HAP-1 (cell line): ENCODE results near the gene SOWAHA.
"Not testable (repeated sequence)": the region's sequence is repeated elsewhere in the genome, so short reads cannot be mapped to it uniquely, and the experiment has no call there.

Experiments used
- DNase-seq, 2 experiments: peaks; one replicate each; pipeline ENCODE4 v3.0.0-alpha.2; 2016 to 2020; ENCODE audit warnings: low spot score in 2 of 2
- H3K27me3 ChIP-seq: fragments of 250-450 bp; sonication (Bioruptor Pico); 2 replicates; pipeline ENCODE4 v1.5.1; 2020; ENCODE audit warnings: low read depth, mild to moderate bottlenecking, moderate library complexity
- H3K36me3 ChIP-seq: fragments of 250-450 bp; sonication (Bioruptor Pico); replicated peaks from 2 replicates; pipeline ENCODE4 v1.5.1; 2020; ENCODE audit warnings: mild to moderate bottlenecking
- H3K4me1 ChIP-seq: fragments of 250-450 bp; sonication (Bioruptor Pico); 2 replicates; pipeline ENCODE4 v1.5.1; 2020; ENCODE audit warnings: mild to moderate bottlenecking
- H3K4me3 ChIP-seq: fragments of 250-450 bp; sonication (Bioruptor Pico); 2 replicates; pipeline ENCODE4 v1.5.1; 2020; ENCODE audit warnings: mild to moderate bottlenecking, moderate library complexity
- H3K9me3 ChIP-seq: fragments of 250-450 bp; sonication (Bioruptor Pico); 2 replicates; pipeline ENCODE4 v1.5.1; 2020; ENCODE audit warnings: mild to moderate bottlenecking, moderate library complexity
- in situ Hi-C: fragments of 300-500 bp; cut with MboI; formaldehyde crosslinking; loops from 3 replicates; pipeline ENCODE4 v1.14.3; 2020; ENCODE audit warnings: low sequenced_read_pairs, inconsistent platforms, mixed read lengths

The SOWAHA gene

DNA sequence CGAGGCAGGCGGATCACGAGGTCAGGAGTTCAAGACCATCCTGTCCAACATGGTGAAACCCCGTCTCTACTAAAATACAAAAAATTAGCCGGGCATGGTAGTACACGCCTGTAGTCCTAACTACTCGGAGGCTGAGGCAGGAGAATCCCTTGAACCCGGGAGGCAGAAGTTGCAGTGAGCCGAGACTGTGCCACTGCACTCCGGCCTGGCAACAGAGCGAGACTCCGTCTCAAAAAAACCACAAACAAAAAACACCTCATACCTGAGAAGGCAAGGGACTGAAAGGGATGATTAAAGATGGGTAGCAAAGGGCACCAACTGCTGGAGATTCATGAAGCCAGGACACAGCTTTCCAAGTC is 6.3 kb upstream of the SOWAHA start:
- in situ Hi-C loops, H3K4me1 ChIP-seq, H3K9me3 ChIP-seq, DNase-seq, H3K36me3 ChIP-seq, H3K27me3 ChIP-seq, H3K4me3 ChIP-seq: not testable (repeated sequence)

DNA sequence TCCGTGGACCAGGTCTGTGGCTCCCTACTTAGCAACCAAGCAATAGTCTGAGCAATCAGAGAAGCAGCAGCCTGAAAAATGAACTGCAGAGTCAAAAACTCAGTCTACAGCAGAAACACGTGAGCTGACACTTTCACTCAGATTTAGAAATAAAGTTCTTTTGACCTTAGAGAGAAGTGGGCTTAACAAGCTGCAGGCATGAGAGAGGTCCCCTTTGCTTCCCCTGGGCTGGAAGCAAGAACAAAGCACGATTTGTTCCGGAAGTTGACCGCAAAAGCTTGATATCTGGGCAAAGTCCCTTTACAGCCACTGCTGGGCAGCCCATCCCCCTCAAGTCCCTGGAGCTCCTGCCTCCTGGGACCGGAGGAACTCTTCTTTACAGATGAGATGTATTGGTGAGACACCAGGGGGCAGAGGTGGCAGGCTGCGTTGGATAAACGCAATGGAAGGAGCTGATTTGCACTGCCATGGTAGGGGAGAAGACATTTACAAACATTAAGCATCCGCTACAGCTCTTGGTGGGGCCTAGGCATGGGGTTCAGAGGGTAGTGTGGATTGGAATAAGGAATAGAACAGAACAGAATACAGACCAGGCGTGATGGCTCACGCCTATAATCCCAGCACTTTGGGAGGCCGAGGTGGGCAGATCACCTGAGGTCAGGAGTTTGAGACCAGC is 5.8 kb upstream of the SOWAHA start:
- in situ Hi-C loops, result no loop called here
- Histone ChIP-seq H3K4me3 (no peak overlapping the region), H3K27me3 (no peaks in the 10 kb centered on the region), H3K9me3 (0 out of 2 replicates have a peak, but pooled peaks cover 2% of the 10 kb centered on the region), H3K4me1 (peaks cover 3% of the 10 kb centered on the region; the same call in 1 of the 2 replicates), H3K36me3 (no peaks in the 10 kb centered on the region)
- DNase-seq, result peak; percentile 21 to 60

DNA sequence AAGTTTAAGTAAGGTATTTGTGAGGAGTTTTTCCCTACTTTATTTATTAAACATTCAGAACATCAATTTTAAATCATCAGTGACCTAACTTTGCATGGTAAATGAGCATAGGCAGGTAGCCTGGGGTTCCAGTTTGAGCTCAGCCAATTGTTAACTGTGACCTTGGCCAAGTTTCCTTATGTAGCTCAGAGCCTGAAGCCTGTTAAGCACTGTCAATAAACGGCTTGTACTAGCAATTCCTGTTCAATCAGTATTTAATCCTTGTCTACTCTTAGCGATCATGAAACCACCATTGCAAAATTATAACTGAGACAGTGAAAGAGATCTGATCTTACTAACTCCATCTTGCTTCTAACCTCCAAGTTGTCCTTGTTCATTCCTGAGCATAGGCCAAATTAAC is 4.7 kb upstream of the SOWAHA start:
- H3K4me1 ChIP-seq, result peaks cover 7% of the 10 kb centered on the region
- no peaks in the 10 kb centered on the region for H3K36me3 ChIP-seq
- in situ Hi-C loops, result no loop called here
- H3K27me3 ChIP-seq, result no peaks in the 10 kb centered on the region
- H3K9me3 ChIP-seq, result 0 out of 2 replicates have a peak, but pooled peaks cover 2% of the 10 kb centered on the region
- H3K4me3 ChIP-seq, result no peak overlapping the region
- no peak for DNase-seq

DNA sequence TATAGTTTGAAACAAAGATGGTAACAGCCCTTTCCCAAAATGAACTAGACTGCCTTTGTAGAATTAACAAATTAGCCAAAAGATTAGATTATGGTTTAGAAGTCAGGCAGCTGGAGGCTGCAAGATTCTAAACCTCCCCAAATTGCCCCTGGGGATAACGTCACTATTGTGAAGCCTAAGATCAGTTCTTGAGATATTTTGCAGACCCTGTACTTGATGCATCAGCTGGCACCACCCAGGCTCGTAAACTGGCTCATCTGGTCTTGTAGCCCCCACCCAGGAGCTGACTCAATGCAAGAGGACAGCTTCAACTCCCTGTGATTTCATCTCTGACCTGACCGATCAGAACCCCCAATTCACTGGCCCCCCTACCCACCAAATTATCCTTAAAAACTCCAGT is 4.2 kb upstream of the SOWAHA start:
- Histone ChIP-seq H3K4me1 (peaks cover 7% of the 10 kb centered on the region), H3K27me3 (no peaks in the 10 kb centered on the region), H3K36me3 (no peaks in the 10 kb centered on the region), H3K9me3 (0 out of 2 replicates have a peak, but pooled peaks cover 2% of the 10 kb centered on the region), H3K4me3 (no peak overlapping the region)
- in situ Hi-C loops, result no loop called here
- DNase-seq, result no peak

DNA sequence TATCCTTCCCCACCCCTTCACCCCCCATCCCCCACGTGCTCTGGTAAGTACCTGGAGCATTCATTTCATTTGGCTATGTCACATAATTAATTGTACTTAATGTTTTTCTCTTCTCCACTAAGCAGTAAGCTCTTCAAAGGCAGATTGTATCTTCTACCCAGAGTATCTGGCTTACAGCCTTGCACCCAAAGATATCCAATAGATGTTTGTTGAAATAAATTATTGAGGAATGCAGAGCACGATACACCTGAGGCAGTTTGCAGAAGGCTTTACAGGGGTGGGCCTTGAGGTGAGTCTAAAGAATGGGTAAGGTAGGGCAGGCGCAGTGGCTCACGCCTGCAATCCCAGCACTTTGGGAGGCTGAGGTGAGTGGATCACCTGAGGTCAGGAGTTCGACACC is 2.5 kb upstream of the SOWAHA start:
- no peak for DNase-seq
- Histone ChIP-seq H3K36me3 (no peaks in the 10 kb centered on the region), H3K4me1 (peaks cover 7% of the 10 kb centered on the region), H3K4me3 (no peak overlapping the region), H3K9me3 (no peaks in the 10 kb centered on the region), H3K27me3 (no peaks in the 10 kb centered on the region)
- in situ Hi-C loops, result no loop called here

DNA sequence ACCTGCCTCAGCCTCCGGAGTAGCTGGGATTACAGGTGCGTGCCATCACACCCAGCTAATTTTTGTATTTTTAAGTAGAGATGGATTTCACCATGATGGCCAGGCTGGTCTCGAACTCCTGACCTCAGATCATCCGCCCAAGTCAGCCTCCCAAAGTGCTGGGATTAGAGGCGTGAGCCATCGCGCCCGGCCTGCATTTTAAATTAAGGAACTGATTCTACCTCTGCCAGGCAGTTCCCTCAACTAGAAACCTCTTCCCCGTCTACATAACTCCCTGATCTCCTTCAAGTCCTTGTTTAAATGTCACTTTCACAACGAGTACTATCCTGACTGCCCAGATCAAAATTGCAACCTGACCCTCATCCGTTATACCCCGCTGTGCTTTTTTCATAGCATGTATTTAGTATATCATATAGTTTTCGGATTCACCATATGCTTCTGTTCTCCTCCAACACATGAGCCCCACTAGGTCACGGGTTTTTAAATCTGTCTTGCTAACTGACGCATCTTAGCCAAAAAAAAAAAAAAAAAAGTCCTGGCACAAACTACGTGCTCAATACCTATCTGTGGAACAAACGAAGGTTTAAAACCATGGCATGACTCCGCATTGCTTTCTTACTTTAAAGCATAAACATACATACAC is 858 bp upstream of the SOWAHA start:
- in situ Hi-C loops, result no loop called here
- no peaks in the 10 kb centered on the region for H3K9me3 ChIP-seq
- no peak for DNase-seq

DNA sequence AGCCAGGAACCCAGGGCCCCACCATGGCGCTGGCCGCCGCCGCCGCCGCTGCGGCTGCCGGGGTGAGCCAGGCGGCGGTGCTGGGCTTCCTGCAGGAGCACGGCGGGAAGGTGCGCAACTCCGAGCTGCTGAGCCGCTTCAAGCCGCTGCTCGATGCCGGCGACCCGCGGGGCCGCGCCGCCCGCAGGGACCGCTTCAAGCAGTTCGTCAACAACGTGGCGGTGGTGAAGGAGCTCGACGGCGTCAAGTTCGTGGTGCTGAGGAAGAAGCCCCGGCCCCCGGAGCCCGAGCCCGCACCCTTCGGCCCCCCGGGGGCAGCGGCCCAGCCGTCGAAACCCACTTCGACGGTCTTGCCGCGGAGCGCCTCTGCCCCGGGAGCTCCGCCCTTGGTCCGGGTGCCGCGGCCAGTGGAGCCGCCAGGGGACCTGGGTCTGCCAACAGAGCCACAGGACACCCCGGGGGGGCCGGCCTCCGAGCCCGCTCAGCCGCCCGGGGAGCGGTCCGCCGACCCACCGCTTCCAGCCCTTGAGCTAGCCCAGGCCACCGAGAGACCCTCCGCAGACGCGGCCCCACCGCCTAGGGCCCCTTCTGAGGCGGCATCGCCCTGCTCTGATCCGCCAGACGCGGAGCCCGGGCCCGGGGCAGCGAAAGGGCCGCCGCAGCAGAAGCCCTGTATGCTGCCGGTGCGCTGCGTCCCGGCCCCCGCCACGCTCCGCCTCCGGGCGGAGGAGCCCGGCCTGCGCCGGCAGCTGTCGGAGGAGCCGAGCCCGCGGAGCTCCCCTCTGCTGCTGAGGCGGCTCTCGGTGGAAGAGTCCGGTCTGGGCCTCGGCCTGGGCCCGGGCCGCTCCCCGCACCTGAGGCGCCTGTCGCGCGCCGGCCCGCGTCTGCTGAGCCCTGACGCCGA is 749 bp downstream of the SOWAHA start:
- in situ Hi-C loops, result no loop called here
- Histone ChIP-seq H3K4me1 (peaks cover 5% of the 10 kb centered on the region), H3K9me3 (no peaks in the 10 kb centered on the region), H3K27me3 (no peaks in the 10 kb centered on the region), H3K4me3 (peak overlapping the region; percentile 22), H3K36me3 (no peaks in the 10 kb centered on the region)
- peak; percentile 18 to 51 for DNase-seq

More for the DNA sequence above, 858 bp upstream of the SOWAHA start:
- Histone ChIP-seq H3K4me3 (peak overlapping the region; percentile 38; the same call in 1 of the 2 replicates), H3K4me1 (peaks cover 7% of the 10 kb centered on the region), H3K36me3 (no peaks in the 10 kb centered on the region), H3K27me3 (no peaks in the 10 kb centered on the region)

DNA sequence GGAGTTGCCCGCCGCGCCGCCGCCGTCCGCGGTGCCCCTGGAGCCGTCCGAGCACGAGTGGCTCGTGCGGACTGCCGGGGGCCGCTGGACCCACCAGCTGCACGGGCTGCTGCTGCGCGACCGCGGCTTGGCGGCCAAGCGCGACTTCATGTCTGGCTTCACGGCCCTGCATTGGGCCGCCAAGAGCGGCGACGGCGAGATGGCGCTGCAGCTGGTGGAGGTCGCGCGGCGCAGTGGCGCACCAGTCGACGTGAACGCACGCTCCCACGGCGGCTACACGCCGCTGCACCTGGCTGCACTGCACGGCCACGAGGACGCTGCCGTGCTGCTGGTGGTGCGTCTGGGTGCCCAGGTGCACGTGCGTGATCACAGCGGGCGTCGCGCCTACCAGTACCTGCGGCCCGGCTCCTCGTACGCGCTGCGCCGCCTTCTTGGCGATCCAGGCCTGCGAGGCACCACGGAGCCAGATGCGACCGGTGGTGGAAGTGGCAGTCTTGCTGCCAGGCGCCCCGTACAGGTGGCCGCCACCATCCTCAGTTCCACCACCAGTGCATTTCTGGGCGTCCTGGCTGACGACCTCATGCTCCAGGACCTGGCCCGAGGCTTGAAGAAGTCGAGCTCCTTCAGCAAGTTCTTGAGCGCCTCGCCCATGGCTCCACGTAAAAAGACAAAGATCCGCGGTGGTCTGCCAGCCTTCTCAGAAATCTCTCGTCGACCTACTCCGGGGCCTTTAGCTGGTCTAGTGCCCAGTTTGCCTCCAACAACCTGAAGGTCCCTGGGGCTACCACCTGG is 1.6 kb downstream of the SOWAHA start:
- Histone ChIP-seq H3K27me3 (no peaks in the 10 kb centered on the region), H3K4me1 (peaks cover 5% of the 10 kb centered on the region), H3K36me3 (no peaks in the 10 kb centered on the region), H3K9me3 (no peaks in the 10 kb centered on the region), H3K4me3 (no peak overlapping the region)
- no peak for DNase-seq
- in situ Hi-C loops, result no loop called here

DNA sequence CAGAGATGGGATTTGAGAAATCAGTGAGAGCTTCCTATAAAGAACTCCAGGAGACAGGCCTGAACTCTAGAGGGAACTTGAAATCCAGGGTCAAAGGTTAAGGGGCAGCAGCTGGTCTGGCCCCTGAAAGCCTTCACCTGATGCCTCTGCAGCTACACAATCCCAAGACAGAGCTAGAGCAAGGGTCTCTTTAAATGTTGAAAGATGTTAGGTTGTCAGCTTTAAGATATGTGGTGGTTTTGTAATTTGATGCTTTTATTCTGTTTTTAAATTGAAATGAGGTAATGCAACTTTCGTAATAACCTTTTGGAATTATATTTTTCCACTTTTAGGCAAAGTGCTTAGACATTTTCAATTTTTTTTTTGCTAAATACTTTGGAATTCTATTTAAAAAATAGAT is 2.4 kb downstream of the SOWAHA start:
- H3K4me3 ChIP-seq, result no peak overlapping the region
- DNase-seq, result no peak
- H3K4me1 ChIP-seq, result peaks cover 7% of the 10 kb centered on the region
- in situ Hi-C loops, result no loop called here
- no peaks in the 10 kb centered on the region for H3K9me3 ChIP-seq
- H3K36me3 ChIP-seq, result no peaks in the 10 kb centered on the region
- no peaks in the 10 kb centered on the region for H3K27me3 ChIP-seq

DNA sequence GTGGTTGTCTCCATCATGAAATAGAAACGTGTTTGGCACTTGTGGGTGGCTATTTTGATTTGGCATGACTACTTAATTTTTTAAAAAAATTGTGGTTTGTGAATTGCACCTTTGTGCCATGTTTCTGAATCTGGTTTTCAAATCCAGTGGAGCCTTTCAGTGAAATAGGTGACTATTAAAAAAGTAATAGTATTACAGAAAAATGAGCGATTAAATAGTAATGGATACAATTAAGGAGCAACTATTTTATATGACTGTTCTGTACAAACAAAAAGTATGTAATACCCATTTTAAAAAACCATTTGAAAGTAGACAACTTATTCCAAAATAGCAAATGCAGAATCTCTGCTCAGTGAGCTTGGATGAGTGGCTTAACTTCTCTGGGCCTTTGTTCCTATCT is 3.0 kb downstream of the SOWAHA start:
- Histone ChIP-seq H3K4me3 (no peak overlapping the region), H3K4me1 (peaks cover 8% of the 10 kb centered on the region), H3K9me3 (no peaks in the 10 kb centered on the region), H3K36me3 (no peaks in the 10 kb centered on the region), H3K27me3 (no peaks in the 10 kb centered on the region)
- in situ Hi-C loops, result no loop called here
- no peak for DNase-seq

DNA sequence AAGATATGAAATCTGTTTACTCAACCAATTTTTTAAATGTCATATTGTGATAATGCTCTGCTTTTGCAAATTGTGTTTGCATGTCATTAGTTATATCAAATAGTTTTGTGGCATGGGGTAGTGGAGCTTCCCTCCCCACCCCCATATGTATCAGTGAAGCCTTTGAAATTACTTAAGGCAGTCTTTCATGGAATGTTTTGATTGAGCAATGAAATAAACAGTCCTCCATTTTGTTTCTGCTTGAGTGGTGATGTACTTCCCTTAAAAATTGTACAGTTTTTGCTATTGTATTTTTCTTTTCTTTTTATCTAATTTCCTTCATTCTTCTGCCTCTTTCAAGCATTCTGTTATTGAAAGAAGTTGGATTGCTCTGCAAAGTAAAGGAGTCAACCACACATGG is 3.5 kb downstream of the SOWAHA start:
- in situ Hi-C loops, result no loop called here
- DNase-seq, result no peak
- no peaks in the 10 kb centered on the region for H3K36me3 ChIP-seq
- no peaks in the 10 kb centered on the region for H3K9me3 ChIP-seq
- no peak overlapping the region for H3K4me3 ChIP-seq
- peaks cover 8% of the 10 kb centered on the region for H3K4me1 ChIP-seq
- no peaks in the 10 kb centered on the region for H3K27me3 ChIP-seq

DNA sequence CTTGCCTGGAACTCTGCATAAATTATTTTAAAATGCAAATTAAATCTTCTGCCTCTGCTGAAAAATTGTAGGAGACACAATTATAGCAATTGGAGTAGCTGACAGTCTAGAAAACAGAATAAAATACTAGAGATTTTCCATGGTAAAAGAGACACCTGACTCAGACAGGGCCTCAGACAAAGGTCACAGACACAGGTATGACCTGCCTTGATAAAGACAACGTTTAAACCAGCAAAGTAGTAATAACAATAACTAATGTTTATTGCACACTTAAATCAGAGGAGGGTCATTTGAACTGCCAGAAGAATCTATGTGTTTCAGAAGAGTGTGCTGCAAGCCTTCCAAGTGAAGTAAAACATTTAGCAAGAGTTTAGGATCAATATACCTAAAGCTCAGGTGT is 3.9 kb downstream of the SOWAHA start:
- in situ Hi-C loops, result no loop called here
- Histone ChIP-seq H3K4me1 (peaks cover 8% of the 10 kb centered on the region), H3K36me3 (no peaks in the 10 kb centered on the region), H3K9me3 (no peaks in the 10 kb centered on the region), H3K4me3 (no peak overlapping the region), H3K27me3 (no peaks in the 10 kb centered on the region)
- DNase-seq, result no peak

DNA sequence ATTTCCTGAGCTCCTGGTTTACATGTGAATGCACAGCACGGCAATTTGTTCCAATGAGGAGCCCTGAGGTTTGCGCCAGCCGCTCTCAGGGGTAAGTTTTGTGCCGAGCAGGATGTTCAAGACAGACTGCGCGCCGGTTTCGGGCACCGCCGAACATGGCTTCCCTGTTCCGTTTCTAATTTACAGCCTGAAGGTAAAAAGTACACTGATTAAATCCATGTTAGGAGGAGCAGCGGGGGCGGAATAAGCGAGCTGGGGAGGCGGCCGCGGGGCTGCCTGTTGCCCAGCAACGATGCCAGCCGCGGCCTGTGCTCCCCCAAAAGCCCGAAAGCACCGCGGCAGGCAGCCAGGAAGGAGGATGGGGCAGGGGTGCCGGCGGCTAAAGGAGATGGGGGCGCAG is 6.4 kb downstream of the SOWAHA start:
- Histone ChIP-seq H3K27me3 (no peaks in the 10 kb centered on the region), H3K4me1 (peaks cover 3% of the 10 kb centered on the region; the same call in 1 of the 2 replicates), H3K9me3 (no peaks in the 10 kb centered on the region), H3K36me3 (no peaks in the 10 kb centered on the region), H3K4me3 (no peak overlapping the region)
- in situ Hi-C loops, result no loop called here
- DNase-seq, result no peak
